GM23248 (cell line): ENCODE measurements around the gene MMP12.

Source experiments
- EZH2 ChIP-seq: fragments of 200-600 bp; sonication (generic); IDR thresholded peaks from 2 replicates; pipeline ENCODE4 v1.6.1; 2018; ENCODE audit warnings: antibody characterized with exemption, mild to moderate bottlenecking; ENCODE audit not compliant: insufficient read depth, poor library complexity, severe bottlenecking
- EZH2phosphoT487 ChIP-seq: fragments of 200-600 bp; sonication (generic); IDR thresholded peaks from 2 replicates; pipeline ENCODE4 v1.6.1; 2018; ENCODE audit warnings: antibody characterized with exemption, moderate library complexity, mild to moderate bottlenecking, low read depth; ENCODE audit not compliant: insufficient read depth

GRCh38 chr11:102882389-102883024, 7.7 kb upstream of the MMP12 start:
- no peak for TF ChIP-seq EZH2
- TF ChIP-seq EZH2phosphoT487 = no peak
